IMR-90 (cell line): Measurements from ENCODE around the gene TNS3. TPM values are rescaled to one million over a fixed set of nuclear protein-coding genes. Genes with fewer than 3 reads are reported as not detected.

Source experiments
- ATAC-seq: fragments of 200-7000 bp; cut with Tn5 transposase; 2 replicates; pipeline ENCODE4 v1.9.1; 2020; ENCODE audit warnings: low read depth, mild to moderate bottlenecking, moderate library complexity
- BruUV-seq: library from RNA; stranded (reverse); fragments of 400-500 nt; replicated peaks from 2 replicates; lab custom pipeline; 2021; lab: Mats Ljungman, UMichigan
- CTCF ChIA-PET: fragments of 300-600 bp; formaldehyde crosslinking; extraction: SDS; loops from one replicate; lab custom pipeline; 2021; ENCODE audit warnings: antibody characterized with exemption; lab: Yijun Ruan, JAX
- POLR2A ChIA-PET: fragments of 300-600 bp; sonication (Branson Sonifier 250); formaldehyde crosslinking; loops from one replicate; lab custom pipeline; 2022; ENCODE audit warnings: antibody characterized with exemption; ENCODE audit not compliant: unreplicated experiment; lab: Charles Lee
- DNase-seq: peaks from one replicate; pipeline ENCODE4 v3.0.0; 2013
- H2AFZ ChIP-seq: replicated peaks from 2 replicates; pipeline ENCODE3; 2013; ENCODE audit warnings: low read length, mild to moderate bottlenecking; ENCODE audit not compliant: poor library complexity
- H2AK5ac ChIP-seq: 2 replicates; pipeline ENCODE4 v1.6.1; 2013; ENCODE audit warnings: low read depth, low read length, inconsistent platforms
- H2AK9ac ChIP-seq: replicated peaks from 2 replicates; pipeline ENCODE3; 2013; ENCODE audit warnings: mild to moderate bottlenecking, low read depth, low read length, moderate library complexity; ENCODE audit not compliant: poor library complexity
- H2BK120ac ChIP-seq: 2 replicates; pipeline ENCODE4 v1.6.1; 2013; ENCODE audit warnings: low read depth, low read length, inconsistent platforms
- H2BK15ac ChIP-seq: 3 replicates; pipeline ENCODE4 v1.6.1; 2013; ENCODE audit warnings: low read depth, low read length, inconsistent platforms
- H2BK20ac ChIP-seq: 2 replicates; pipeline ENCODE4 v1.6.1; 2013; ENCODE audit warnings: low read depth, mild to moderate bottlenecking, inconsistent platforms, low read length, moderate library complexity
- H2BK5ac ChIP-seq: 2 replicates; pipeline ENCODE4 v1.6.1; 2013; ENCODE audit warnings: mild to moderate bottlenecking, low read depth, low read length, inconsistent platforms; ENCODE audit not compliant: poor library complexity, severe bottlenecking
- H3K14ac ChIP-seq: replicated peaks from 2 replicates; pipeline ENCODE4 v1.6.1; 2013; ENCODE audit warnings: low read depth, low read length, inconsistent platforms
- H3K18ac ChIP-seq: 2 replicates; pipeline ENCODE4 v1.6.1; 2013; ENCODE audit warnings: low read depth, low read length, control low read depth
- H3K23ac ChIP-seq: 2 replicates; pipeline ENCODE4 v1.6.1; 2013; ENCODE audit warnings: low read depth, low read length, inconsistent platforms
- H3K27ac ChIP-seq: 2 replicates; pipeline ENCODE4 v1.5.1; 2013; ENCODE audit warnings: mild to moderate bottlenecking, control low read depth, low read length; ENCODE audit not compliant: insufficient read depth
- H3K27me3 ChIP-seq: 2 replicates; pipeline ENCODE4 v1.6.1; 2013; ENCODE audit warnings: low read length; ENCODE audit not compliant: control insufficient read depth, insufficient read depth
- H3K36me3 ChIP-seq: 2 replicates; pipeline ENCODE4 v1.6.1; 2013; ENCODE audit warnings: low read length, mixed read lengths; ENCODE audit not compliant: control insufficient read depth, insufficient read depth
- H3K4ac ChIP-seq: 2 replicates; pipeline ENCODE4 v1.6.1; 2013; ENCODE audit warnings: low read depth, low read length, inconsistent platforms
- H3K4me1 ChIP-seq: 2 replicates; pipeline ENCODE4 v1.6.1; 2013; ENCODE audit warnings: low read length, mixed read lengths; ENCODE audit not compliant: control insufficient read depth, insufficient read depth
- H3K4me2 ChIP-seq: 2 replicates; pipeline ENCODE4 v1.6.1; 2013; ENCODE audit warnings: low read depth, mild to moderate bottlenecking, control low read depth, low read length, moderate library complexity
- H3K4me3 ChIP-seq: 2 replicates; pipeline ENCODE4 v1.5.1; 2013; ENCODE audit warnings: low read depth, mild to moderate bottlenecking, control low read depth, low read length, moderate library complexity; ENCODE audit not compliant: insufficient read depth
- H3K56ac ChIP-seq: 2 replicates; pipeline ENCODE4 v1.6.1; 2013; ENCODE audit warnings: low read length, inconsistent platforms; ENCODE audit not compliant: insufficient read depth; ENCODE audit errors: extremely low read depth
- H3K79me1 ChIP-seq, 2 experiments: 2 replicates each; pipeline ENCODE4 v1.6.1; 2013; ENCODE audit warnings: low read length in 2 of 2, inconsistent platforms in 1 of 2, low read depth in 1 of 2
- H3K9ac ChIP-seq: 2 replicates; pipeline ENCODE4 v1.6.1; 2013; ENCODE audit warnings: low read depth, low read length, control low read depth
- H3K9me1 ChIP-seq: 2 replicates; pipeline ENCODE4 v1.6.1; 2013; ENCODE audit warnings: low read length, inconsistent platforms; ENCODE audit not compliant: insufficient read depth
- H3K9me3 ChIP-seq: 2 replicates; pipeline ENCODE4 v1.6.1; 2013; ENCODE audit warnings: low read length; ENCODE audit not compliant: control insufficient read depth, insufficient read depth
- H4K20me1 ChIP-seq: 2 replicates; pipeline ENCODE4 v1.6.1; 2013; ENCODE audit warnings: low read length, inconsistent platforms; ENCODE audit not compliant: insufficient read depth
- H4K5ac ChIP-seq: 2 replicates; pipeline ENCODE4 v1.6.1; 2013; ENCODE audit warnings: mild to moderate bottlenecking, low read depth, low read length, control low read depth
- H4K8ac ChIP-seq, 2 experiments: 2 replicates each; pipeline ENCODE4 v1.6.1; 2013; ENCODE audit warnings: low read depth in 2 of 2, low read length in 2 of 2, control low read depth in 1 of 2, inconsistent platforms in 1 of 2
- H4K91ac ChIP-seq: 2 replicates; pipeline ENCODE4 v1.6.1; 2013; ENCODE audit warnings: low read depth, low read length, inconsistent platforms; ENCODE audit not compliant: insufficient read depth
- BHLHE40 ChIP-seq: fragments of 150-350 bp; IDR thresholded peaks from 2 replicates; pipeline ENCODE4 v1.6.1; 2016; ENCODE audit warnings: mild to moderate bottlenecking, low read depth, low read length
- CEBPB ChIP-seq: IDR thresholded peaks from 2 replicates; pipeline ENCODE4 v1.6.1; 2012; ENCODE audit warnings: low read depth, low read length, improper control_type of control experiment
- CHD1 ChIP-seq: IDR thresholded peaks from 2 replicates; pipeline ENCODE4 v1.6.1; 2012; ENCODE audit warnings: low read depth, low read length, improper control_type of control experiment
- CTCF ChIP-seq: conservative IDR thresholded peaks from 2 replicates; pipeline ENCODE4 v1.5.1; 2012; ENCODE audit warnings: mild to moderate bottlenecking, low read depth, low read length, improper control_type of control experiment
- FOS ChIP-seq: fragments of 150-350 bp; IDR thresholded peaks from 2 replicates; pipeline ENCODE4 v1.6.1; 2016; ENCODE audit warnings: low read depth, low read length
- MAFK ChIP-seq: IDR thresholded peaks from 2 replicates; pipeline ENCODE4 v1.6.1; 2012; ENCODE audit warnings: low read depth, low read length, improper control_type of control experiment
- MAZ ChIP-seq: IDR thresholded peaks from 2 replicates; pipeline ENCODE4 v1.6.1; 2012; ENCODE audit warnings: low read depth, mild to moderate bottlenecking, low read length, improper control_type of control experiment, moderate library complexity, borderline replicate concordance
- MXI1 ChIP-seq: IDR thresholded peaks from 2 replicates; pipeline ENCODE4 v1.6.1; 2012; ENCODE audit warnings: low read depth, mild to moderate bottlenecking, low read length, moderate library complexity, borderline replicate concordance
- NFE2L2 ChIP-seq: fragments of 150-350 bp; IDR thresholded peaks from 2 replicates; pipeline ENCODE4 v1.6.1; 2016; ENCODE audit warnings: low read depth, mild to moderate bottlenecking, low read length
- RAD21 ChIP-seq: IDR thresholded peaks from 2 replicates; pipeline ENCODE4 v1.6.1; 2012; ENCODE audit warnings: low read length, improper control_type of control experiment
- RFX5 ChIP-seq: IDR thresholded peaks from 2 replicates; pipeline ENCODE4 v1.8.0; 2012; ENCODE audit warnings: low read depth, mild to moderate bottlenecking, low read length, moderate library complexity
- WGBS, 2 experiments: methylation state at CpG; one replicate each; pipeline versions ENCODE4 v1.1.5 to v1.1.7; 2013; ENCODE audit warnings: missing lambda C conversion rate in 2 of 2; ENCODE audit not compliant: insufficient read length in 1 of 2; ENCODE audit errors: extremely low coverage in 2 of 2; 5-methylcytosine and 5-hydroxymethylcytosine counted together
- dilution Hi-C: fragments of 300-500 bp; cut with HindIII; formaldehyde crosslinking; loops from one replicate; pipeline ENCODE4 v1.14.3; 2018; ENCODE audit warnings: low sequenced_read_pairs; ENCODE audit not compliant: unreplicated experiment
- in situ Hi-C: fragments of 300-500 bp; cut with MboI; formaldehyde crosslinking; loops from 3 replicates; pipeline ENCODE4 v1.14.3; 2019; ENCODE audit warnings: low sequenced_read_pairs, inconsistent platforms, mixed read lengths
- intact Hi-C: fragments of 100-400 bp; cut with micrococcal nuclease; formaldehyde crosslinking; loops from 2 replicates; pipeline ENCODE4 v1.10.0; 2022
- polyA plus RNA-seq, 3 experiments: library from polyadenylated mRNA; depleted of rRNA; stranded (reverse); fragments of >200 nt; gene quantifications; 2 replicates each; pipeline ENCODE4 v1.2.3, GENCODE V29; 2012; ENCODE audit warnings: low replicate concordance in 1 of 3
- total RNA-seq: library from RNA; depleted of rRNA; stranded (reverse); fragments of >200 nt; gene quantifications from 2 replicates; pipeline ENCODE4 v1.2.3, GENCODE V29; 2012
- TF ChIP-seq, protein P1 (sequence below): fragments of 150-350 bp; IDR thresholded peaks from 2 replicates; pipeline ENCODE4 v1.6.1; 2016; ENCODE audit warnings: low read depth, mild to moderate bottlenecking, low read length, moderate library complexity, borderline replicate concordance
- TF ChIP-seq, protein P2 (sequence below): fragments of 150-350 bp; IDR thresholded peaks from 2 replicates; pipeline ENCODE4 v1.6.1; 2017; ENCODE audit warnings: mild to moderate bottlenecking, antibody characterized with exemption, low read length, low read depth

Gene TNS3
- total and polyA plus RNA-seq, 2 of the 4 experiments (the other 2 are of a cell fraction): 64.3 to 79.2 TPM

- H3K56ac ChIP-seq: no peak overlapping the region
- H3K9ac ChIP-seq: no peak overlapping the region
- no peak overlapping the region for H2AK9ac ChIP-seq
- H3K4me3 ChIP-seq: no peak overlapping the region
- CTCF ChIA-PET: no interaction called here
- dilution Hi-C loops: no loop called here
- H3K14ac ChIP-seq: 0 out of 2 replicates have a peak overlapping the region, but pooled peaks have one; percentile 25
- H3K79me1 ChIP-seq: peaks cover 0 to 4% of the 10 kb centered on the region in 2 experiments; a peak in 1 of 4 replicates
- no peak overlapping the region for H3K23ac ChIP-seq
- no peak overlapping the region; the same call in 2 of the 3 replicates for H2BK15ac ChIP-seq
- peaks cover 17% of the 10 kb centered on the region for H3K9me3 ChIP-seq
- H3K4ac ChIP-seq: no peak overlapping the region
- H2AK5ac ChIP-seq: peak overlapping the region; percentile 87; the same call in 1 of the 2 replicates
- no peaks in the 10 kb centered on the region for H3K27me3 ChIP-seq
- H2BK5ac ChIP-seq: no peak overlapping the region
- H3K27ac ChIP-seq: no peak overlapping the region
- peaks cover 6% of the 10 kb centered on the region for H3K9me1 ChIP-seq
- in situ Hi-C loops: no loop called here
- peaks cover 13% of the 10 kb centered on the region for H3K4me1 ChIP-seq
- H2AFZ ChIP-seq: peak overlapping the region; percentile 61
- H4K91ac ChIP-seq: peak overlapping the region; percentile 61; the same call in 1 of the 2 replicates
- no peak overlapping the region for H3K18ac ChIP-seq
- intact Hi-C loops: no loop called here
- POLR2A ChIA-PET: no interaction called here
- no peak for ATAC-seq
- peak overlapping the region in 1 of 2 experiments; percentile 53; a peak in 1 of 4 replicates for H4K8ac ChIP-seq
- TF ChIP-seq NFE2L2 (no peak), CEBPB (no peak), MXI1 (no peak), RFX5 (no peak), FOS (no peak), RAD21 (no peak), CHD1 (no peak), CTCF (no peak), MAZ (no peak), BHLHE40 (no peak), MAFK (no peak)
- TF ChIP-seq, protein P1, sequence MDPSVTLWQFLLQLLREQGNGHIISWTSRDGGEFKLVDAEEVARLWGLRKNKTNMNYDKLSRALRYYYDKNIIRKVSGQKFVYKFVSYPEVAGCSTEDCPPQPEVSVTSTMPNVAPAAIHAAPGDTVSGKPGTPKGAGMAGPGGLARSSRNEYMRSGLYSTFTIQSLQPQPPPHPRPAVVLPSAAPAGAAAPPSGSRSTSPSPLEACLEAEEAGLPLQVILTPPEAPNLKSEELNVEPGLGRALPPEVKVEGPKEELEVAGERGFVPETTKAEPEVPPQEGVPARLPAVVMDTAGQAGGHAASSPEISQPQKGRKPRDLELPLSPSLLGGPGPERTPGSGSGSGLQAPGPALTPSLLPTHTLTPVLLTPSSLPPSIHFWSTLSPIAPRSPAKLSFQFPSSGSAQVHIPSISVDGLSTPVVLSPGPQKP: no peak
- TF ChIP-seq, protein P2, sequence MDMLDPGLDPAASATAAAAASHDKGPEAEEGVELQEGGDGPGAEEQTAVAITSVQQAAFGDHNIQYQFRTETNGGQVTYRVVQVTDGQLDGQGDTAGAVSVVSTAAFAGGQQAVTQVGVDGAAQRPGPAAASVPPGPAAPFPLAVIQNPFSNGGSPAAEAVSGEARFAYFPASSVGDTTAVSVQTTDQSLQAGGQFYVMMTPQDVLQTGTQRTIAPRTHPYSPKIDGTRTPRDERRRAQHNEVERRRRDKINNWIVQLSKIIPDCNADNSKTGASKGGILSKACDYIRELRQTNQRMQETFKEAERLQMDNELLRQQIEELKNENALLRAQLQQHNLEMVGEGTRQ: no peak
- 86% methylated on average over 1 of the region's 3 CpGs; no CpG with 5 or more reads in 1 of the 2 experiments for WGBS, 2 experiments
- no peaks in the 10 kb centered on the region for H3K36me3 ChIP-seq
- H2BK120ac ChIP-seq: no peak overlapping the region
- no TSS peak for BruUV-seq
- no peaks in the 10 kb centered on the region for H4K20me1 ChIP-seq
- no peak overlapping the region for H4K5ac ChIP-seq
- DNase-seq: no peak
- H3K4me2 ChIP-seq: no peak overlapping the region
- 0 out of 2 replicates have a peak overlapping the region, but pooled peaks have one; percentile 26 for H2BK20ac ChIP-seq
Observed at GRCh38 chr7:47594406-47594805, 12.5 kb upstream of the TNS3 start.
